Nephron (organoid): ENCODE data around the gene PPFIBP2.

Experiments
- H3K27ac Mint-ChIP-seq, 3 experiments: 2 replicates each; pipeline ENCODE4 v1.8.0; 2020; ENCODE audit warnings: mixed read lengths in 3 of 3, mild to moderate bottlenecking in 2 of 3, moderate library complexity in 1 of 3
- H3K27me3 Mint-ChIP-seq: 2 replicates; pipeline ENCODE4 v1.8.0; 2021; ENCODE audit warnings: low read depth, mild to moderate bottlenecking, moderate library complexity, mixed read lengths
- H3K36me3 Mint-ChIP-seq: 2 replicates; pipeline ENCODE4 v1.8.0; 2020; ENCODE audit warnings: low read depth, mixed read lengths
- H3K4me1 Mint-ChIP-seq: 2 replicates; pipeline ENCODE4 v1.8.0; 2020; ENCODE audit warnings: mixed read lengths
- H3K4me3 Mint-ChIP-seq, 3 experiments: 2 replicates each; pipeline ENCODE4 v1.8.0; 2020; ENCODE audit warnings: mild to moderate bottlenecking in 3 of 3, mixed read lengths in 3 of 3, moderate library complexity in 2 of 3
- H3K9me3 Mint-ChIP-seq: 2 replicates; pipeline ENCODE4 v1.8.0; 2020; ENCODE audit warnings: mixed read lengths
- CTCF ChIP-seq, 3 experiments: fragments of 200-600 bp; sonication (generic); IDR thresholded peaks; one replicate each; pipeline ENCODE4 v1.5.0; 2021; ENCODE audit warnings: antibody characterized with exemption in 3 of 3; ENCODE audit not compliant: unreplicated experiment in 3 of 3

The PPFIBP2 gene

GRCh38 chr11:7500251-7500650 is 13.5 kb upstream of the PPFIBP2 start:
- TF ChIP-seq CTCF (IDR thresholded peaks at IDR 0.05; ENCODE audit: unreplicated experiment in 3 of 3): no peak
- H3K4me3 Mint-ChIP-seq: no peak overlapping the region
- H3K36me3 Mint-ChIP-seq: peaks cover 4% of the 10 kb centered on the region
- H3K27me3 Mint-ChIP-seq: no peaks in the 10 kb centered on the region
- H3K9me3 Mint-ChIP-seq: no peaks in the 10 kb centered on the region
- H3K4me1 Mint-ChIP-seq: peaks cover 10% of the 10 kb centered on the region
- no peak overlapping the region for H3K27ac Mint-ChIP-seq

GRCh38 chr11:7501251-7501650 is 12.5 kb upstream of the PPFIBP2 start:
- no peak for TF ChIP-seq CTCF (IDR thresholded peaks at IDR 0.05; ENCODE audit: unreplicated experiment in 3 of 3)
- H3K4me1 Mint-ChIP-seq: peaks cover 10% of the 10 kb centered on the region
- H3K27me3 Mint-ChIP-seq: no peaks in the 10 kb centered on the region
- no peaks in the 10 kb centered on the region for H3K36me3 Mint-ChIP-seq
- H3K4me3 Mint-ChIP-seq: no peak overlapping the region
- no peaks in the 10 kb centered on the region for H3K9me3 Mint-ChIP-seq
- H3K27ac Mint-ChIP-seq: no peak overlapping the region

- Mint-ChIP-seq H3K27me3 (no peaks in the 10 kb centered on the region), H3K4me1 (peaks cover 10% of the 10 kb centered on the region), H3K9me3 (no peaks in the 10 kb centered on the region), H3K36me3 (no peaks in the 10 kb centered on the region), H3K27ac (no peak overlapping the region), H3K4me3 (no peak overlapping the region)
- TF ChIP-seq CTCF (IDR thresholded peaks at IDR 0.05; ENCODE audit: unreplicated experiment in 3 of 3): no peak
These were observed 11.9 kb upstream of the PPFIBP2 start for GRCh38 chr11:7501894-7502293.

GRCh38 chr11:7506243-7506642 is 7.6 kb upstream of the PPFIBP2 start:
- Mint-ChIP-seq H3K27ac (no peak overlapping the region), H3K9me3 (no peaks in the 10 kb centered on the region), H3K4me1 (peaks cover 13% of the 10 kb centered on the region), H3K27me3 (no peaks in the 10 kb centered on the region), H3K36me3 (peaks cover 4% of the 10 kb centered on the region), H3K4me3 (no peak overlapping the region)
- TF ChIP-seq CTCF (IDR thresholded peaks at IDR 0.05; ENCODE audit: unreplicated experiment in 3 of 3): no peak

GRCh38 chr11:7508087-7508486 is 5.7 kb upstream of the PPFIBP2 start:
- Mint-ChIP-seq H3K9me3 (no peaks in the 10 kb centered on the region), H3K36me3 (peaks cover 4% of the 10 kb centered on the region), H3K27me3 (no peaks in the 10 kb centered on the region), H3K4me3 (no peak overlapping the region), H3K27ac (no peak overlapping the region), H3K4me1 (peaks cover 31% of the 10 kb centered on the region)
- TF ChIP-seq CTCF (IDR thresholded peaks at IDR 0.05; ENCODE audit: unreplicated experiment in 3 of 3): no peak

- Mint-ChIP-seq H3K4me1 (peaks cover 39% of the 10 kb centered on the region), H3K9me3 (no peaks in the 10 kb centered on the region), H3K27me3 (peaks cover 7% of the 10 kb centered on the region), H3K4me3 (peak overlapping the region in 1 of 3 experiments; percentile 19), H3K27ac (peak overlapping the region in 1 of 3 experiments; percentile 17), H3K36me3 (peaks cover 4% of the 10 kb centered on the region)
- TF ChIP-seq CTCF (IDR thresholded peaks at IDR 0.05; ENCODE audit: unreplicated experiment in 3 of 3): no peak
These were observed 3.8 kb upstream of the PPFIBP2 start for GRCh38 chr11:7509966-7510365.
